PFSK-1 (cell line): ENCODE results near the gene INVS.

Experiments
- FOXP2 ChIP-seq: optimal IDR thresholded peaks from 2 replicates; pipeline ENCODE3; 2011; ENCODE audit warnings: borderline replicate concordance, control low read depth, inconsistent platforms; ENCODE audit not compliant: insufficient read depth; ENCODE audit errors: extremely low read length, extremely low read depth
- POLR2AphosphoS5 ChIP-seq: IDR thresholded peaks from 2 replicates; pipeline ENCODE4 v1.6.1; 2012; ENCODE audit warnings: low read depth, mild to moderate bottlenecking, control low read depth, low read length, moderate library complexity
- REST ChIP-seq, 2 experiments: IDR thresholded peaks; 2 replicates each; pipeline versions ENCODE4 v1.6.1 to v1.8.0; 2011 to 2012; ENCODE audit warnings: low read depth in 2 of 2, low read length in 2 of 2, control low read depth in 1 of 2, inconsistent platforms in 1 of 2, mild to moderate bottlenecking in 1 of 2, moderate library complexity in 1 of 2; ENCODE audit not compliant: insufficient read depth in 1 of 2
- SIN3A ChIP-seq: IDR thresholded peaks from 2 replicates; pipeline ENCODE4 v1.6.1; 2012; ENCODE audit warnings: mild to moderate bottlenecking, low read length, moderate library complexity, borderline replicate concordance; ENCODE audit not compliant: insufficient read depth
- TAF1 ChIP-seq: IDR thresholded peaks from 2 replicates; pipeline ENCODE4 v1.6.1; 2012; ENCODE audit warnings: low read length, control low read depth, borderline replicate concordance; ENCODE audit not compliant: insufficient read depth

Gene INVS

GRCh38 chr9:100217536-100217935 is 118.5 kb downstream of the INVS start:
- TF ChIP-seq SIN3A (no peak), FOXP2 (no peak)

GRCh38 chr9:100219347-100219746 is 120.3 kb downstream of the INVS start:
- TF ChIP-seq FOXP2 (no peak), REST (IDR thresholded peaks at IDR 0.05; ENCODE audit: insufficient read depth in 1 of 2, low read depth in 2 of 2, low read length in 2 of 2) (no peak), POLR2AphosphoS5 (no peak), TAF1 (no peak), SIN3A (no peak)

- TF ChIP-seq TAF1 (no peak), REST (IDR thresholded peaks at IDR 0.05; ENCODE audit: insufficient read depth in 1 of 2, low read depth in 2 of 2, low read length in 2 of 2) (no peak), SIN3A (no peak), POLR2AphosphoS5 (no peak), FOXP2 (no peak)
Measured at GRCh38 chr9:100220936-100221335, 121.9 kb downstream of the INVS start.

- no peak for TF ChIP-seq TAF1
- TF ChIP-seq POLR2AphosphoS5: no peak
- TF ChIP-seq REST (IDR thresholded peaks at IDR 0.05; ENCODE audit: insufficient read depth in 1 of 2, low read depth in 2 of 2, low read length in 2 of 2): no peak
Measured at GRCh38 chr9:100221538-100221937, 122.5 kb downstream of the INVS start.

GRCh38 chr9:100222674-100223073 is 123.6 kb downstream of the INVS start:
- TF ChIP-seq FOXP2 (no peak), TAF1 (no peak), POLR2AphosphoS5 (no peak), REST (IDR thresholded peaks at IDR 0.05; ENCODE audit: insufficient read depth in 1 of 2, low read depth in 2 of 2, low read length in 2 of 2) (no peak)
